ENCODE data around the gene CHN1. TPM values are rescaled to one million over a fixed set of nuclear protein-coding genes. Genes with fewer than 3 reads are reported as not detected.

Gene CHN1
- total and polyA plus RNA-seq, 12 donors = 6.1 to 26.5 (median 15.7) TPM

DNA sequence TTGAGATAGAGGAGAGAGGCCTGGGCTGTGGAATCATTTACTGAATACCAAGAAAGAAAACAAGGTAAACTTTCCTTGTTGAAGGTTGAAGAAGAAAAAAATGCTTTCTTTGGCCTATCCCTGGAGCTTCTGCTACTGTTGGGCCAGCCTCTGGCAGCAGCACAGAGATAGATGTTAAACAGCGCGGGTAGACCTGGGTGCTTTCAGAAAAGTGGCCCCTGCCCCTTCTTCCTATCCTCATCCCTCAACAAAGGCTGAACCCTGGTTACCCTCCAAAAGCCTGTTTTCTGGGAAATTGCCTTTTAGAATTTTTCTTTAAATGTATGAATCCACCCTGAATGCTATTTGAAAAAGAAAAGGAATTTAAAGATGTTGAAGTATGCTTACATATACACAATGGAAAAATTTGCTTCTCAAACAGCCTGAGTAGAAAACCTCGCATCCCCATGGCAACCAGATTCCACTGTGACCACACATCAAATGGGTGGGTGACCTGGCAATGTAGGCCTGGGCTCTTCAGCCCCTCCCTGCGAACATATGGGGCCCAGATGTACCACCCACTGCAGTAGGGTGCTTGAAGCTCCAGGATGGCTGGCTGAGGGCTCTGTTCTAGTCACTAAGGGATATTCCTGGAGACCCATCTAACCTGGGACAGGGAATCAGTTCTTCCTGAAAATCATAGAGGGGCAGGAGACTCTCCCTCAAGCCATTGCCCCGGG lies 217.5 kb downstream of the CHN1 start:
- no peaks in the 10 kb centered on the region for H3K9me3 ChIP-seq
- DNase-seq (no peak), ATAC-seq (peak in 1 of 8 donors; percentile 12)
- WGBS, 2 donors = 90 to 93% methylated on average over 5 of the region's 5 CpGs
- no peak overlapping the region for H3K4me3 ChIP-seq
- peak overlapping the region in 1 of 10 donors; percentile 31 for H3K27ac ChIP-seq
- peaks cover 0 to 2% (median 0%) of the 10 kb centered on the region in 7 donors for H3K27me3 ChIP-seq
- no peak for TF ChIP-seq CTCF (IDR thresholded peaks at IDR 0.05)
- H3K4me1 ChIP-seq = peaks cover 0 to 9% (median 0%) of the 10 kb centered on the region in 9 donors
- no peaks in the 10 kb centered on the region for H3K36me3 ChIP-seq
- intact Hi-C loops (cut with DNase I) = no loop called here

- intact Hi-C loops (cut with DNase I) = no loop called here
- DNase-seq = no peak
Observed at GRCh38 chr2:174786066-174786725, 219.0 kb downstream of the CHN1 start.

DNA sequence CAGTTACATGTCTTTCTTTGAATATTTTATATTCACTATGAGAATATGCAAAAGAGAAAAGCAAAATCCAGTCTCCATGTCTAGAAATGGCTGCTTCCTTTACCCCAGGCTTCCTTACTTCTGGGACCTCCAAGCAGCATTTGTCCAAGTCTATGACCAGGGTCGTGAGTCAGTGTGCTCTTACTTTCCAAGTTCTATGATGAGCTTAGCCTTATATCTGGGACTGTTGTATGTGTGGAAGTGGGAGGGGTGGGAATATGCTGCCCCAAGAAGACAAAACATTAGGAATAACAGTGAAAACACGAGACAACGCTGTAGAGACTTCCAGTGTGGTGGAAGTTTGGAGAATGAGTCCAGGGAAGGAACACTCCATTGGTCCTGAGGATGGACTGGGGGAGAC lies 219.7 kb downstream of the CHN1 start:
- no peaks in the 10 kb centered on the region for H3K9me3 ChIP-seq
- H3K27ac ChIP-seq = peak overlapping the region in 1 of 10 donors; percentile 36
- H3K36me3 ChIP-seq = no peaks in the 10 kb centered on the region
- no peak for ATAC-seq
- intact Hi-C loops (cut with DNase I) = no loop called here
- WGBS, 2 donors = 60 to 77% methylated on average over 3 of the region's 3 CpGs
- no peaks in the 10 kb centered on the region for H3K27me3 ChIP-seq
- H3K4me1 ChIP-seq = peaks cover 0 to 9% (median 0%) of the 10 kb centered on the region in 9 donors
- no peak overlapping the region for H3K4me3 ChIP-seq
- no peak for TF ChIP-seq CTCF (IDR thresholded peaks at IDR 0.05)
- no peak for DNase-seq

More at GRCh38 chr2:174786066-174786725, 219.0 kb downstream of the CHN1 start:
- no peak overlapping the region for H3K4me3 ChIP-seq
- no peak for TF ChIP-seq CTCF (IDR thresholded peaks at IDR 0.05)
- H3K27me3 ChIP-seq = no peaks in the 10 kb centered on the region
- H3K36me3 ChIP-seq = no peaks in the 10 kb centered on the region
- ATAC-seq = peak in 1 of 8 donors; percentile 11
- no peaks in the 10 kb centered on the region for H3K9me3 ChIP-seq
- H3K4me1 ChIP-seq = peaks cover 0 to 9% (median 0%) of the 10 kb centered on the region in 9 donors
- peak overlapping the region in 1 of 10 donors; percentile 36 for H3K27ac ChIP-seq
- WGBS, 2 donors = 73 to 80% methylated on average over 8 of the region's 8 CpGs

DNA sequence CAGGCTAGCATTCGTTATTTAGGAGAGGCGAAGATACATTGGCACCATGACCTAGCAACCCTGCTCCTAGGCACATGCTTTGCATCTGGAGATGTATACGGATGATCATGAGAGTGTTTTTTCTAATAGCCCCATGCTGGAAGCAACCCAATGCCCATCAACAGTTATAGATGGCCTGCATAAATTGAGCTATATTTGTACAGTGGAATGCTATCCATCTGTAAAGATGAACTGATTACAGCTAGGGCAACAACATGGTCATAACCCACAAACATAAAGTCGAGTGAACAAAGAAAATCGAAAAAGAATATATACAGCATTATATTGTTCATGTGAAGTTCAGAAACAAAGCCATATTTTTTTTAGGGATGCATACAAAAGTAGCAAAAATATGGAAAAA lies 220.3 kb downstream of the CHN1 start:
- intact Hi-C loops (cut with DNase I) = no loop called here
- 90 to 95% methylated on average over 5 of the region's 5 CpGs for WGBS, 2 donors
- ATAC-seq = no peak

More for the DNA sequence above, 220.3 kb downstream of the CHN1 start:
- no peak for DNase-seq
- Histone ChIP-seq H3K9me3 (no peaks in the 10 kb centered on the region), H3K36me3 (no peaks in the 10 kb centered on the region), H3K4me1 (peaks cover 0 to 11% (median 0%) of the 10 kb centered on the region in 9 donors), H3K4me3 (no peak overlapping the region), H3K27me3 (no peaks in the 10 kb centered on the region), H3K27ac (no peak overlapping the region)
- no peak for TF ChIP-seq CTCF (IDR thresholded peaks at IDR 0.05)
